Measurements from ENCODE around the gene HGF. TPM values are rescaled to one million over a fixed set of nuclear protein-coding genes. Genes with fewer than 3 reads are reported as not detected.

Gene HGF
- total and polyA plus RNA-seq, 2 donors (not counting 1 experiment from before 2014, with no cell fraction given) = 0.25 TPM; not detected in 1

DNA sequence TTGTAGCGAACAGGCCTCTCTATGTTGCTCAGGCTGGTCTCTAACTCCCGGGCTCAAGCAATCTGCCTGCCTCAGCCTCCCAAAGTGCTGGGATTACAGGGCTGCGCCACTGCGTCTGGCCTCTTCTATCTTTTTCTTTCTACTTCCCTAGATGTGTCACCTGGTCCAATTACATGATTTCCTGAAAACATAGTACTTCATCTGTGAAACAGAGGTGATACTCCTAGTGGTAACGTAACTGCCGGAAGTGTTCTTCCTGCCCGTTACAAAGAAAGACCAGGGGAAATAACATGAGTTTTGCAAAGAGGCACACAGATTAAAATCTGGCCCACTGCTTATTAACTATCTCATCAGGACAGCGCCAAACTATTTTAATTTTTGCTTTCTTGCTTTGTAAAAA lies 18.4 kb upstream of the HGF start:
- 60% methylated on average over 5 of the region's 8 CpGs for WGBS (ENCODE audit: insufficient coverage)
- H3K4me3 ChIP-seq (ENCODE audit: control extremely low read depth in 1 of 5, extremely low read depth in 1 of 5, insufficient read depth in 1 of 5, low read depth in 2 of 5, low read length in 4 of 5) = no peak overlapping the region
- Mint-ChIP-seq H3K9me3 (ENCODE audit: insufficient read depth) (no peaks in the 10 kb centered on the region), H3K27ac (no peak overlapping the region), H3K4me1 (no peaks in the 10 kb centered on the region), H3K4me3 (no peak overlapping the region), H3K27me3 (no peaks in the 10 kb centered on the region)
- no peak overlapping the region for H3K9ac ChIP-seq (ENCODE audit: low read length)
- no peak for TF ChIP-seq EZH2 (IDR thresholded peaks at IDR 0.05; ENCODE audit: borderline replicate concordance, insufficient read depth, low read depth, low read length, poor library complexity, severe bottlenecking)
- TF ChIP-seq, protein P1, sequence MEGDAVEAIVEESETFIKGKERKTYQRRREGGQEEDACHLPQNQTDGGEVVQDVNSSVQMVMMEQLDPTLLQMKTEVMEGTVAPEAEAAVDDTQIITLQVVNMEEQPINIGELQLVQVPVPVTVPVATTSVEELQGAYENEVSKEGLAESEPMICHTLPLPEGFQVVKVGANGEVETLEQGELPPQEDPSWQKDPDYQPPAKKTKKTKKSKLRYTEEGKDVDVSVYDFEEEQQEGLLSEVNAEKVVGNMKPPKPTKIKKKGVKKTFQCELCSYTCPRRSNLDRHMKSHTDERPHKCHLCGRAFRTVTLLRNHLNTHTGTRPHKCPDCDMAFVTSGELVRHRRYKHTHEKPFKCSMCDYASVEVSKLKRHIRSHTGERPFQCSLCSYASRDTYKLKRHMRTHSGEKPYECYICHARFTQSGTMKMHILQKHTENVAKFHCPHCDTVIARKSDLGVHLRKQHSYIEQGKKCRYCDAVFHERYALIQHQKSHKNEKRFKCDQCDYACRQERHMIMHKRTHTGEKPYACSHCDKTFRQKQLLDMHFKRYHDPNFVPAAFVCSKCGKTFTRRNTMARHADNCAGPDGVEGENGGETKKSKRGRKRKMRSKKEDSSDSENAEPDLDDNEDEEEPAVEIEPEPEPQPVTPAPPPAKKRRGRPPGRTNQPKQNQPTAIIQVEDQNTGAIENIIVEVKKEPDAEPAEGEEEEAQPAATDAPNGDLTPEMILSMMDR (IDR thresholded peaks at IDR 0.05) = no peak
- no peak overlapping the region for H3K4me2 ChIP-seq (replicated peaks; ENCODE audit: low read depth, low read length, poor library complexity, severe bottlenecking)
- H3K9me3 ChIP-seq (ENCODE audit: control extremely low read depth in 1 of 3, control insufficient read depth in 2 of 3, insufficient read depth in 1 of 3, low read length in 2 of 3) = no peaks in the 10 kb centered on the region
- intact Hi-C loops (cut with micrococcal nuclease) = no loop called here
- ChIA-PET POLR2A (no interaction called here), CTCF (no interaction called here)
- H3K36me3 ChIP-seq (replicated peaks in 1 of 2; ENCODE audit: control extremely low read depth in 1 of 2, control insufficient read depth in 1 of 2, extremely low read depth in 1 of 2, insufficient read depth in 2 of 2, low read length in 1 of 2) = no peaks in the 10 kb centered on the region
- H3K27ac ChIP-seq (ENCODE audit: low read length in 2 of 2) = no peak overlapping the region
- H3K79me2 ChIP-seq (ENCODE audit: control insufficient read depth, insufficient read depth, low read length) = no peaks in the 10 kb centered on the region
- no peak overlapping the region for H2AFZ ChIP-seq (ENCODE audit: insufficient read depth, low read depth, low read length, poor library complexity, severe bottlenecking)
- no peaks in the 10 kb centered on the region for H3K4me1 ChIP-seq (ENCODE audit: control insufficient read depth in 2 of 2, insufficient read depth in 2 of 2, low read length in 2 of 2)
- no peak for DNase-seq
- no peaks in the 10 kb centered on the region for H4K20me1 ChIP-seq (ENCODE audit: control insufficient read depth, insufficient read depth, low read length, poor library complexity, severe bottlenecking)
- no peak for ATAC-seq (ENCODE audit: low read depth)
- H3K27me3 ChIP-seq (replicated peaks in 1 of 4; ENCODE audit: control extremely low read depth in 1 of 4, control insufficient read depth in 3 of 4, insufficient read depth in 4 of 4, low read length in 3 of 4) = no peaks in the 10 kb centered on the region

DNA sequence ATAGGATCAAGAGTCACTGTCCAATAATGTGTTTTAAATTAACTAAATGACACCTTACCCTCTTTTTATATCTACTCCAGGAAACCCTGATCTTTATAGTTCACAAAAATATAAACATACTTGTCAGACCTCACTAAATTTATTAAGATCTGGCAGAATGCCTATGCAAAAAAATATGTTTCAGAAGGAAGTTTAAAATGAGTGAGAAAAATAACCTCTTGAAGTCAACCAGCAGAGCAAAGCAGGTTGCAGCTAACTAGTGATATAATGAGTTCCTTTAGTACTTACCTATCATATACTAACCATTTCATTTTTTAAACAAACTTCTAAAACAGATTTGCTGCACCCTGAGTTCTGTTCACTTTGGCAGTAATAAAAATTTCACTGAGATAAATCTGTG lies 14.0 kb upstream of the HGF start:
- H3K9me3 Mint-ChIP-seq (ENCODE audit: insufficient read depth) = no peaks in the 10 kb centered on the region
- intact Hi-C loops (cut with micrococcal nuclease) = no loop called here
- Histone ChIP-seq H3K27me3 (replicated peaks in 1 of 4; ENCODE audit: control extremely low read depth in 1 of 4, control insufficient read depth in 3 of 4, insufficient read depth in 4 of 4, low read length in 3 of 4) (no peaks in the 10 kb centered on the region), H3K9me3 (ENCODE audit: control extremely low read depth in 1 of 3, control insufficient read depth in 2 of 3, insufficient read depth in 1 of 3, low read length in 2 of 3) (no peaks in the 10 kb centered on the region), H3K4me1 (ENCODE audit: control insufficient read depth in 2 of 2, insufficient read depth in 2 of 2, low read length in 2 of 2) (no peaks in the 10 kb centered on the region), H3K4me3 (ENCODE audit: control extremely low read depth in 1 of 5, extremely low read depth in 1 of 5, insufficient read depth in 1 of 5, low read depth in 2 of 5, low read length in 4 of 5) (no peak overlapping the region), H3K27ac (ENCODE audit: low read length in 2 of 2) (no peak overlapping the region), H4K20me1 (ENCODE audit: control insufficient read depth, insufficient read depth, low read length, poor library complexity, severe bottlenecking) (no peaks in the 10 kb centered on the region), H3K36me3 (replicated peaks in 1 of 2; ENCODE audit: control extremely low read depth in 1 of 2, control insufficient read depth in 1 of 2, extremely low read depth in 1 of 2, insufficient read depth in 2 of 2, low read length in 1 of 2) (no peaks in the 10 kb centered on the region), H3K9ac (ENCODE audit: low read length) (no peak overlapping the region), H2AFZ (ENCODE audit: insufficient read depth, low read depth, low read length, poor library complexity, severe bottlenecking) (no peak overlapping the region), H3K79me2 (ENCODE audit: control insufficient read depth, insufficient read depth, low read length) (no peaks in the 10 kb centered on the region), H3K4me2 (replicated peaks; ENCODE audit: low read depth, low read length, poor library complexity, severe bottlenecking) (no peak overlapping the region)
- ChIA-PET CTCF (no interaction called here), POLR2A (no interaction called here)
- no peak overlapping the region for H3K27ac Mint-ChIP-seq
- no peak overlapping the region for H3K4me3 Mint-ChIP-seq
- DNase-seq (no peak), ATAC-seq (ENCODE audit: low read depth) (no peak)
- H3K27me3 Mint-ChIP-seq = no peaks in the 10 kb centered on the region
- TF ChIP-seq, protein P1 (IDR thresholded peaks at IDR 0.05) = no peak
- no peak for TF ChIP-seq EZH2 (IDR thresholded peaks at IDR 0.05; ENCODE audit: borderline replicate concordance, insufficient read depth, low read depth, low read length, poor library complexity, severe bottlenecking)
- no peaks in the 10 kb centered on the region for H3K4me1 Mint-ChIP-seq

All from B cell (primary cell).